Islet precursor cell (in vitro differentiated cells): ENCODE results near the gene HTR4.
"Not testable (repeated sequence)": the region's sequence is repeated elsewhere in the genome, so short reads cannot be mapped to it uniquely, and the experiment has no call there.

Source experiments
- DNase-seq: peaks from one replicate; pipeline ENCODE4 v3.0.0-alpha.2; 2018

HTR4 gene

GRCh38 chr5:148468746-148469145, 185.6 kb downstream of the HTR4 start:
- not testable (repeated sequence) for DNase-seq

- no peak for DNase-seq
These were observed 186.4 kb downstream of the HTR4 start for GRCh38 chr5:148467958-148468357.

- DNase-seq = no peak
These were observed 188.1 kb downstream of the HTR4 start for GRCh38 chr5:148466236-148466580.

- DNase-seq = no peak
These were observed 188.7 kb downstream of the HTR4 start for GRCh38 chr5:148465381-148466235.

GRCh38 chr5:148459669-148460068, 194.7 kb downstream of the HTR4 start:
- DNase-seq = no peak

DNA sequence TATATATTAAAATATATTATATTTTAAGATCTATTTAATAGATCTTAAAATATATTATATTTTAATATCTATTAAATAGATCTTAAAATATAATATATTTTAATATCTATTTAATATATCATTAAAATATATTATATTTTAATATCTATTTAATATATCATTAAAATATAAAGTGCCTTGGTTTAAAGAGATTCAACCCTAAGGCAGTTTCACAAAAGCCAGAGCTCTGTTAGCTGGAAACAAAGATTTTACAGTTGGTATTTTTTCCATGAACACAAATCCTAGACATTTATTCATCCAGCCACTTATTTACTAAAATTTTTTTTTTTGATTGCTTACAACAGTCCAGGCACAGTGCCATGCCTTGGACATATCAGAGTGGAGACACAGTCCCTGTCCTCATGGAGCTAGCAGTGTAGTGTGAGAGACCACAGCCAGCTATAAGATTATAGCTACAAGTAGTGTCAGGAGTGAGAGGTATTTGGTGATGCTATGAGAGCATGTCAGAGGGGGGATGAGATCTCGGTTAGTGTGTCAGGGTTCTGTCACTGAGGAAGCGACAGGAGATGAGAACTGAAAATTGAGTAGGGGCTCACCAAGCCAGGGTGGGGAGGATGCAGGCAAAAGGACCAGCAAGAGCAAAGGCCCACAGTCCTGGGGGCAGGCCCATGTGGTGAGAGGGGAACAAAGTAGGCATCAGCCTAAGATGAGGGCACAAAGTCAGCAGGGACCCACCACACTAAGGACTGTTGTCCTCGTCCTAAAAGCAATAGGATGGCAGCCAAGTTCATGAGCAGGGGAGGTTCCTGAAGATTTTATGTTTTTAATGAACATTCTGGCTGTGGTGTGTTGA, 196.1 kb downstream of the HTR4 start:
- DNase-seq = no peak

GRCh38 chr5:148457183-148457620, 197.1 kb downstream of the HTR4 start:
- no peak for DNase-seq

- no peak for DNase-seq
These were observed 199.1 kb downstream of the HTR4 start for GRCh38 chr5:148455185-148455584.

GRCh38 chr5:148454576-148454975, 199.8 kb downstream of the HTR4 start:
- DNase-seq = no peak

DNA sequence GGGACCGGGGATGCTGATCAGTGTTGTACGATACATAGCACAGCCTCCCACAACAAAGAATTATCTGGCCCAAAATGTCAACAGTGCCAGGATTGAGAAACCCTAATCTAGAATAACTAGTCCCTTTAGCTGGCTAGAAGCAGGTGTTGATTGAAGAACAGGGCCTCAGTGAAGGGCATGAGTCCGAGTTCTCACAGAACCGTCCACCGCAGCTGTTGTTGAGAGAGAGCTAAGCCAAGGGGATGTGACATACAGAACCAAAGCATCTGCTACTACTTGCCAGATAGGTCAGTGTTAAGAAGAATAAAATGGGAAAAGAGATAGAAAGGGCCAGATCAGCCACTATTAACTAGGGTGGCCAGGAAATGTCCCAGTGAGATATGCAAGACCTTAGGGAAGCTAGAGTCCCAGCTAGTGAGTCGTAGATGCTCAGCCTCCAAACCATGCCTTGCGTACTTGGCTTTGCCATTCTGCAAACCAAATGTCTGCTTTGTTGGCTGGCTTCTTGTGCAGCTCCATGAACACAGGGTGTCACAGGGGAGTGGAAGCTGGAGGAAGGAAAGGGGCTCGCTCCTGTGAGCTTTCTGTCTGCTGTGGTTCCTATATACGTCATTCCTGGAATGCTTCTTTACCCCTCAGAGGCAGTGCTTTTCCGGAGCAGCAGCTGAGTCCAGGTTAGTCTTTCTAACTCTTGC, 201.7 kb downstream of the HTR4 start:
- DNase-seq = no peak

- no peak for DNase-seq
These were observed 207.7 kb downstream of the HTR4 start for GRCh38 chr5:148446611-148447010.

DNA sequence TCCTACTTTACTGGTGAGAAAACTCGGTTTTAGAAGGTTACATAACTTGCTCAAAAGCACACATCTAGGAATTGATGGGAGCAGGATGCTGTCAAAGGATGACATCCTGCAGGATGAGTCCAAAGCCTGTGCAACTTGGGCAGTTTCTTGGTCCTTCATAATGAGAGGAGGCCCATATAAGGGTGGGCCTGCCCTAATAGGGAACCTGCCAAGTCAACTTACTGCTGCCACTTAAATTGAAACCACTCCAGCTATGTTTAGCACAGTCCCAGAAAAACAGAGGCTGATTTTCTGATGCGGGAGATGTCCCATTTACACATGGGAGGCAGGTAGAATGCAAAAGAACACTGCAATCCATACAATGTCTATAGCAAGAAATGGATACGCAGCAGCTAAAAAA, 208.7 kb downstream of the HTR4 start:
- no peak for DNase-seq

GRCh38 chr5:148443998-148444397, 210.3 kb downstream of the HTR4 start:
- no peak for DNase-seq

DNA sequence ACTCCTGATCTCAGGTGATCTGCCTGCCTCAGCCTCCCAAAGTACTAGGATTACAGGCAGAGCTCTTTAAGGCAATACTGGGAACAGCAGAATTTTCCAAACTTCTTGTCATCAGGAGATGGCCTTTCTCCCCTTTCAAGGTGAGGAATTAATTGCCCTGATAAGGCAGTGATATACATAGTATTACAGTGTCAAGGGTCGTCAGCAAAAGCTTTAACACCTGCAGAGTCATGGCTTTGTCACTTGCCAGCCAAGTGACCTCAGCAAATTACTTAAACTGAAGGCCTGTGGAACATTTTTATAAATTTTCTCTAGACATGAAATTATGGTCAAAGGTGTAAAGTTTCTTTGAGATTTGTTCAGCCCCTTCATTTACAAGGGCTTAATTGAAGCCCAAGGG, 211.1 kb downstream of the HTR4 start:
- DNase-seq = no peak

DNA sequence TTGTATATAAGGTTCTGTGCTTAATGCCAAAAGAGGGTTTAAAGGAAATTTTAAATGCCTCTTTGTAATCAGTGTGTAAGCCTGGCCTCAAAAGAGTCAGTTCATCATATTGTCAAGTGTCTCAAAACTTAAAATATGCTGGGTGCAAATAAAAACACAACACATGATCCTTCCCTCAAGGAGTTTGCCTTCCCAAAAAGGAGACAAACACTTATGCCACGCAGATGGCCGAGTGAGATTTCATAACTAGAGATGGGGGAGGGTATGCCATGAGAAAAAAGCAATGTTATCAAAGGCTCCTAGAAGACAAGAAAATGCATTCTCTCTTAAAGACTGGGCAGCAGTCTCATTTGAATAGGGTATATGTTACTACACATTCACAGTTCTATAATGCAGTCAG, 215.4 kb downstream of the HTR4 start:
- DNase-seq = no peak

- no peak for DNase-seq
These were observed 217.1 kb downstream of the HTR4 start for GRCh38 chr5:148437249-148437648.

GRCh38 chr5:148436029-148436428, 218.3 kb downstream of the HTR4 start:
- DNase-seq = no peak

DNA sequence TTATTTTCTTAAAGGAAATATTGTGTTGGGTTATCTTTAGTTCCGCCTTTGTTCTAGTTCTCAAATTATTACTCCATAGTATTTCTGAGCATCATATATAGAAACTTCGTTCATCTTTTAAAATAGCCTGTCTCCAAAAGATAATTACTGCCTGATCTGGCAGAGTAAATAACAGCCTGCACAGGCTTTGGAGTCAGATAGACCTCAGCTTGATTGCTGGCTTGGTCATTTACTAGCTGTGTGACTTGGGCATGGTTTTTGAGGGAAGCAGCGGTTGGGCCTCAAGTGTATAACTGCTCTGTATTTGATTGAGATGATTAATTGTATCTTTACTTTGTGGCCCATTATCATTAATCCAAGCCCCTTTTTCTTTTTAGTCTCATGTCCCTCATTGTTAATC, 220.5 kb downstream of the HTR4 start:
- no peak for DNase-seq
